HEK293T (cell line): ENCODE results near the gene NPFF.

Experiments used
- ARNT ChIP-seq: fragments of 450-650 bp; IDR thresholded peaks from 2 replicates; pipeline ENCODE4 v1.6.1; 2017; ENCODE audit warnings: mild to moderate bottlenecking
- BHLHE40 ChIP-seq: fragments of 450-650 bp; IDR thresholded peaks from 2 replicates; pipeline ENCODE4 v1.6.1; 2016; ENCODE audit warnings: mild to moderate bottlenecking, moderate library complexity, borderline replicate concordance
- CTBP1 ChIP-seq: fragments of 450-650 bp; IDR thresholded peaks from 2 replicates; pipeline ENCODE4 v1.6.1; 2016; ENCODE audit warnings: borderline replicate concordance
- ELF4 ChIP-seq: fragments of 450-650 bp; IDR thresholded peaks from 2 replicates; pipeline ENCODE4 v1.6.1; 2017; ENCODE audit warnings: antibody characterized with exemption
- FOXA1 ChIP-seq: fragments of 450-650 bp; IDR thresholded peaks from 2 replicates; pipeline ENCODE4 v1.6.1; 2016; ENCODE audit warnings: mild to moderate bottlenecking
- FOXK2 ChIP-seq: fragments of 450-650 bp; IDR thresholded peaks from 2 replicates; pipeline ENCODE4 v1.6.1; 2016; ENCODE audit warnings: mild to moderate bottlenecking
- FOXM1 ChIP-seq: fragments of 450-650 bp; IDR thresholded peaks from 2 replicates; pipeline ENCODE4 v1.6.1; 2017; ENCODE audit warnings: mild to moderate bottlenecking, borderline replicate concordance
- HDGF ChIP-seq: fragments of 450-650 bp; IDR thresholded peaks from 2 replicates; pipeline ENCODE4 v1.6.1; 2017; ENCODE audit warnings: antibody characterized with exemption, borderline replicate concordance
- L3MBTL2 ChIP-seq: fragments of 450-650 bp; conservative IDR thresholded peaks from 2 replicates; pipeline ENCODE4 v1.6.1; 2016; ENCODE audit warnings: mild to moderate bottlenecking
- NFRKB ChIP-seq: fragments of 450-650 bp; IDR thresholded peaks from 2 replicates; pipeline ENCODE4 v1.6.1; 2016; ENCODE audit warnings: mild to moderate bottlenecking, moderate library complexity
- PKNOX1 ChIP-seq: fragments of 450-650 bp; IDR thresholded peaks from 2 replicates; pipeline ENCODE4 v1.6.1; 2016
- SP1 ChIP-seq: fragments of 450-650 bp; IDR thresholded peaks from 2 replicates; pipeline ENCODE4 v1.6.1; 2017
- SUZ12 ChIP-seq: fragments of 450-650 bp; IDR thresholded peaks from 2 replicates; pipeline ENCODE4 v1.6.1; 2016; ENCODE audit warnings: mild to moderate bottlenecking
- ZNF384 ChIP-seq: fragments of 450-650 bp; IDR thresholded peaks from 2 replicates; pipeline ENCODE4 v1.6.1; 2016

GRCh38 chr12:53468282-53468681 is 39.0 kb downstream of the NPFF start:
- TF ChIP-seq SP1 (no peak), FOXK2 (no peak), NFRKB (no peak), ELF4 (no peak), PKNOX1 (no peak), HDGF (no peak), BHLHE40 (no peak), SUZ12 (no peak), ARNT (no peak), ZNF384 (no peak), FOXA1 (no peak), FOXM1 (no peak), L3MBTL2 (no peak), CTBP1 (no peak)
